ENCODE measurements around the gene DIP2C.
"Not testable (repeated sequence)": the region's sequence is repeated elsewhere in the genome, so short reads cannot be mapped to it uniquely, and the experiment has no call there.

Gene DIP2C

GRCh38 chr10:361203-362081 is 328.0 kb downstream of the DIP2C start:
- DNase-seq = no peak

GRCh38 chr10:360653-361052 is 328.8 kb downstream of the DIP2C start:
- DNase-seq = no peak

- DNase-seq = no peak
Observed at GRCh38 chr10:359762-360161, 329.7 kb downstream of the DIP2C start.

GRCh38 chr10:359093-359492 is 330.4 kb downstream of the DIP2C start:
- DNase-seq = no peak

- DNase-seq = no peak
Observed at GRCh38 chr10:357201-357950, 332.1 kb downstream of the DIP2C start.

- no peak for DNase-seq
Observed at GRCh38 chr10:356452-356851, 333.0 kb downstream of the DIP2C start.

GRCh38 chr10:354901-355617 is 334.4 kb downstream of the DIP2C start:
- no peak for DNase-seq

- DNase-seq = no peak
Observed at GRCh38 chr10:352476-353235, 336.8 kb downstream of the DIP2C start.

- DNase-seq = no peak
Observed at GRCh38 chr10:351770-352334, 337.6 kb downstream of the DIP2C start.

GRCh38 chr10:350981-351501 is 338.4 kb downstream of the DIP2C start:
- DNase-seq = no peak

GRCh38 chr10:349081-349480 is 340.4 kb downstream of the DIP2C start:
- DNase-seq = no peak

GRCh38 chr10:348456-348855 is 341.0 kb downstream of the DIP2C start:
- no peak for DNase-seq

GRCh38 chr10:347774-348173 is 341.7 kb downstream of the DIP2C start:
- DNase-seq = not testable (repeated sequence)

GRCh38 chr10:347190-347589 is 342.3 kb downstream of the DIP2C start:
- DNase-seq = not testable (repeated sequence)

- DNase-seq = no peak
Observed at GRCh38 chr10:344582-345200, 344.8 kb downstream of the DIP2C start.

GRCh38 chr10:343231-344220 is 345.9 kb downstream of the DIP2C start:
- no peak for DNase-seq

GRCh38 chr10:341081-341740 is 348.3 kb downstream of the DIP2C start:
- no peak for DNase-seq

GRCh38 chr10:340646-341045 is 348.8 kb downstream of the DIP2C start:
- DNase-seq = no peak

- no peak for DNase-seq
Observed at GRCh38 chr10:339038-339391, 350.5 kb downstream of the DIP2C start.

Measured in SIG-M5 (cell line).